Stimulated activated CD8-positive, alpha-beta memory T cell treated with anti-CD3 and anti-CD28 coated beads, Interleukin-15, amount 100 ng/mL, for 48 hours (primary cell): ENCODE results near the gene ID3.

ENCODE experiments used
- DNase-seq, 2 donors: peaks; one replicate each; pipeline ENCODE4 v3.0.0-alpha.2; 2020; ENCODE audit warnings: low read depth in 2 of 2

ID3 gene

DNA sequence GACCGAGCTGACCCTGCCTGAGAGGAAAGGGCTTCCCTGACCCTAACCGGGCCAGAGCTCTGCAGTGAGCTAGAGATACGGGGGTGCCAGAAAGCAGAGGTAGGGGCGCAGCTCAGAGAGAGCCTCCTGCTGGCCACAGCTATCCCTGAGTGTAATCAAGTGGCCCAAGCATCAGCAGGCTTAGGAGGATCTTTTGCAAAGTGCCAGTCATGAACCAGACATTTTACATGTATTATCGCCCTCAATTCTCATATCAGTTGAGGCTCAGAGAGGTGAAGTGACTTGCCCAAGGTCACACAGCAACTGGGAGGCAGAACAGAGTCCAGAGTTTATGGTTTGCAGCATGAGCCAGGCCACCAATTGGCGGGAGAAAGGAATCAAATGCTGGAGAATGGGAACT lies 7.0 kb upstream of the ID3 start:
- DNase-seq, result no peak

- no peak for DNase-seq
These were observed 6.5 kb upstream of the ID3 start for GRCh38 chr1:23565776-23566175.

- DNase-seq, result no peak
These were observed 5.3 kb upstream of the ID3 start for GRCh38 chr1:23564529-23565122.

GRCh38 chr1:23563755-23564374 lies 4.6 kb upstream of the ID3 start:
- DNase-seq, result no peak

DNA sequence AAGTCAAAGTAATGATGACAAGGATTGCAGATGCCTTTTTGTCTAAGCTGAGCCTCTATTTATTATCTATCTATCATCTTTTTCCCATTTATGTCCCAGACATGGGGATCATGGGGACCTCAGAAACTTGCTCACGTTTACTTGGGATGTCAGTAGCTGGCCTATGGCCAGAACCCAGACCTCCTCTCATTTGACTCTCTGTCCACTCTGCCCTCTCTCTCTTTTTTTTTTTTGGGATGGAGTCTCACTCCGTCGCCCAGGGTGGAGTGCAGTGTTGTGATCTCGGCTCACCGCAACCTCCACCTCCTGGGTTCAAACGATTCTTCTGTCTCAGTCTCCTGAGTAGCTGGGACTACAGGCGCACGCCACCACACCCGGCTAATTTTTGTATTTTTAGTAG lies 3.7 kb upstream of the ID3 start:
- DNase-seq, result no peak

GRCh38 chr1:23562137-23562876 lies 3.0 kb upstream of the ID3 start:
- peak; percentile 15 to 37 for DNase-seq

DNA sequence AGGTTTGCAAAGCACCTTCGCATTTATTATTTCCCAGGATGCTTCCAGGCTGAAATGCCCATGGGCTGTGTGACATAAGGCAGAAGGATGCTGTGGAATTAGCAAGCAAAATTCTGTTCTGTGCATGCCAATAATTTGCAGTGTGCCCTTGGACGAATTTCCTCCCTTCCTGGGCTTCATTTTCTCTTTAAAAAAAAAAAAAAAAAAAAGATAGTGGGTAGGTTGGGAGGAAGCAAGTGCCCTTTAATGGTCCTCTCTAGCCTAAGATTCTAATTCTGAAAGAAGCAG lies 2.5 kb upstream of the ID3 start:
- DNase-seq, result no peak

DNA sequence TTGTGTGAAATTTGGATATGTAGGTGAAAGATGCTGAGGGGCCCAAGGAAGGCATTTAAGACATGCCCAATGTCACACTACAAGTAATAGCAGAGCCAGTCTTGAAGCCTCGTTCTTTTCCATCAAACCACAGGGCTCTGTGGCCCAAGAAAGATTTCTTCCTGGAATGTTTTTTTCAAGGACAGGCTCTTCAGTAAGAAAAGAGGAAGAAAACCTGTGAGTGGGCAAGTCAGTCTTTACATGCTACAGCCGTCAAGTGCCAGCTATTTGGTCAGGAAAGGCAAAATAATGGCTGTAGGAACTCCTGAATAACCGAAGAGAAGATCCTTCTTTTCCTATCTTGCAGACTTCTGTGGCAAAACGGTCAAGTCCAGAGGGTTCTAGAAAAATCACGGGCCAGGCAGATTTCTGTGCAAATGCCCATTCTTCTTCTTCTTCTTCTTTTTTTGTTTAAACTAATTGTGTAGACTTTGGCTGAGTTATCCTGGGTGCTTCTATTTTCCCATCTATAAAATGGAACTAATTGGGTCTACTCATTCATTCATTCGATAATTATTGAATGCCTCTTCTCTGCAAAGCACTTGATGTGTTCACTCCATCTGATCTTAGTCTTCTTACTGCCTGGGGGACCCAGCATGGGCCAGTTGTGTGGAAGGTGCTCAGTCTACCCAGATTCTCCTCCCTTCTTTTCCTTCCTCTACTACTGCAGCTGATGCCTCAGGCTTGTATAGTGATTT lies 1.9 kb upstream of the ID3 start:
- no peak for DNase-seq

DNA sequence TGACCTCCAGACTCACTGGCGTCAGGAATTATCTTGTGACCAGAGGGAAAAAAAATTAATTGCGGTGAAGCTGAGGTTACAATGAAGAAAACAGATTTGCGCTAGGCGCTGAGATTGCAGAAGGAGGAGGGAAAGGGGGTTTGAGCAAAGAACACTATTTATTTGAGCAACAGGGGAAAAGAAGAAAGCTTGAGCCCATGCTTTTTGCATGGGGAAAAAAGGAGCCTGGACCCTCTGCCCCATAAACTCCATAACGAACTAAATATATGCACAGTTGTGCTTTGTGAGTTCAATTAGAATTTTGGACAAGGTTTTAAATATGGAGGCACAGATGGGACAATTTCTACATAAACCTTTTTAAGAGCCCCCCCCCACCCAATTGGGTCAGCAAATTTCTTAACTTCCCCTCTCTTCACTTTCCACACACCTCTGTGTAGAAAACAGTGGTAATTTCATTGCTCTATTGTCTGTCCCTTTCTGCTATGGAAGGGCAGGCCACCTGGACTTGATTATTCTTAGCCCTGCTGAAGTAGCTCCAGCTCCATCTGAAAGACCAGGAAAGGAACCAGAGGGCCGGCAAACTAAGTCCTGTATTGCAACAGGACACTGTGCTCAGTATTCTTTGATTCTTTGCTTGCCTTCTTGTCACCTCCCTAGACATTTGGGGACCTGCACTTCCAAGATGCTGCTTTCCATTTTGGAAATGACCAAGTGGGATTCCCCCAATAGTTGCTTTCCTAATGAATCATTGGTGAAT lies 862 bp upstream of the ID3 start:
- no peak for DNase-seq

GRCh38 chr1:23558872-23559135 lies 497 bp downstream of the ID3 start:
- no peak for DNase-seq

GRCh38 chr1:23558140-23558871 lies 995 bp downstream of the ID3 start:
- peak; percentile 38 to 41 for DNase-seq

GRCh38 chr1:23557471-23558124 lies 1.7 kb downstream of the ID3 start:
- DNase-seq, result no peak

DNA sequence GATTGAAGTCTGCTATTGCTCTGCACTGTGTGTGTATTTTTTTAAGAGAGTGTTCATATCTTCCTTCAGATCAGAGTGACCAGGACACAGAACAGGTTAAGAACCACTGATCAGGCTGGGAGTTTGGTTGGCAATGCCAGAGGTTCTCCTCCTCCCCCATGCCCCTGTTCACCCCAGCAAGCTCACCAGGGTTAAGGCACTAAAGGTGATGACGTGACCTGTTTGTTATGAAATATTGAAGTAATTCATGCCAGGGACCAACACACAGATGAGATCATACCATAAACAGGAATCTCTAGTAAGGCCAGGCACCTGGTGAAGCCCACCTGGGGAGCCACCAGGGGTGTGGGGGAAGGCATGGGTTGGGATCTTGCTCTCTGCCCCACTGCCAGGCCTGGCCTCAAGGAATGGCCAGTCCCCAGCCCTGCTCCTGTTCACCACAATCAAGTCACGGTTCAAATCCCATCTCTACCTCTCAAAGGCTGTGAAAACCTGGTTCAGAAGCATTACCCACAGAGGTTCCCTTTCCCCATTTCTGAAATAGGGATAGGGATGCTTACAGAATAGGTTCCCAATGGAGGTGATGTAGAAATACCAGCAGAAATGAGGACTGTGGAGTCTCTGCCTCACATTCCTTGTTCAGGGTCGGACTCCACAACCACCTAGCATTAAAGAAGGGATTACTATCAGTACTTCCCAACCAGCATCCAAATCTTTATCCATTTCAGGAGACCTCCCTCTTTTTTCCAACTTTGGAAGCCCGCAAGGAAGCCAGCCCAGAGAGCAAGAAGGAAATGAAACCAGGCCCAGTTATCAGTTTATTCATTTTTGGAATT lies 2.4 kb downstream of the ID3 start:
- DNase-seq, result no peak

DNA sequence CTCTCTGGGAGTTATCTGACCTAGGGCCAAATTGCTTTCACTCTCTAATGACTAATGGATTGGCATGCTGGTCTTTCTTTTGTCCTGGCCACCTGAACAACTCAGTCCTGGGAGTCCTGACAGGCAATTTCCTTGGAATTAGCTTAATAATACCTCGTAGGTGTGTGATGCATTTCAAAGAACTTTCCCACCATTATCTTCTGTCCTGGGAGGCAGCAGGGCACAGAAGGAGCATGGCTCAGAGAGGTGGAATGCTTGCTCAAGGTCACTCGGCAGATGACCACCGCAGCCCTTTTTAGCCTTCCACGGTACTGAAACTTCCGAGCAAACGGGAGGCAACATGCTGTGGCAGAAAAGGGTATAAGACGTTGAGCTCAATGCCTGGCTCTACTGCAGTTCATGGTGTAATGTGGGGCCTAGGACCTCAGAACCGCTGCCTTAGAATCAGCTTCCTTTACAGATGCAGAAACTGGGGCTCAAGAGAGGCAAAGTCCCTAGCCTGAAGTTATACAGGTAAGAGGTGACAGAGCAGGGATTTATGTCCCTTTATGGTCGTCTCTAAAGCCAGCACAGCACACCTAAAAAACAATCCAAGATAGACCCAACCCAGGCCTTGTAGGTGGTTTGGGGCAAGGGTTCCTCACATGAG lies 3.2 kb downstream of the ID3 start:
- no peak for DNase-seq

- DNase-seq, result no peak
These were observed 3.9 kb downstream of the ID3 start for GRCh38 chr1:23555270-23555985.

GRCh38 chr1:23554481-23555269 lies 4.6 kb downstream of the ID3 start:
- peak; percentile 71 to 81 for DNase-seq

- DNase-seq, result no peak
These were observed 5.2 kb downstream of the ID3 start for GRCh38 chr1:23554127-23554480.
